ENCODE data around the gene CBLB.
"Not testable (repeated sequence)": the region's sequence is repeated elsewhere in the genome, so short reads cannot be mapped to it uniquely, and the experiment has no call there.

CBLB gene

GRCh38 chr3:105762749-105763658 lies 105.8 kb downstream of the CBLB start:
- Mint-ChIP-seq H3K4me3 (no peak overlapping the region), H3K27ac (peak overlapping the region; percentile 93), H3K27me3 (no peaks in the 10 kb centered on the region), H3K9me3 (ENCODE audit: low read depth) (peaks cover 7% of the 10 kb centered on the region), H3K4me1 (ENCODE audit: low read depth) (peaks cover 75% of the 10 kb centered on the region), H3K36me3 (peaks cover 40% of the 10 kb centered on the region)

DNA sequence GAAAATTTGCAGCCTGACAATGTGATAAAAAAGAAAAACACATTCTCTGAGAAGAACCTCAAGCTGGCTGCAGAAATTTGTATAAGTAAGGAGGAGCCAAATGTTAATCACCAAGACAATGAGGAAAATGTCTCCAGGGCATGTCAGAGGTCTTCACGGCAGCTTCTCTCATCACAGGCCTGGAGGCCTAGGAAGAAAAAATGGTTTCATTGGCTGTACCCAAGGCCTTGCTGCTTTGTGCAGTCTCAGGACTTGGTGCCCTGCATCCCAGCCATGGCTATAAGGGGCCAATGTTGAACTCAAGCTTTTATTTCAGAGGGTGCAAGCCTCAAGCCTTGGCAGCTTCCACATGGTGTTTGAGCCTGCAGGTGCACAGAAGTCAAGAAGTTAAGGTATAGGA lies 106.6 kb downstream of the CBLB start:
- H3K27ac Mint-ChIP-seq, result peak overlapping the region; percentile 93
- H3K36me3 Mint-ChIP-seq, result peaks cover 44% of the 10 kb centered on the region
- H3K4me3 Mint-ChIP-seq; H3K9me3 Mint-ChIP-seq (ENCODE audit: low read depth); H3K27me3 Mint-ChIP-seq: not testable (repeated sequence)
- peaks cover 73% of the 10 kb centered on the region for H3K4me1 Mint-ChIP-seq (ENCODE audit: low read depth)

GRCh38 chr3:105759442-105760078 lies 109.3 kb downstream of the CBLB start:
- no peak overlapping the region for H3K4me3 Mint-ChIP-seq
- peaks cover 72% of the 10 kb centered on the region for H3K4me1 Mint-ChIP-seq (ENCODE audit: low read depth)
- peaks cover 41% of the 10 kb centered on the region for H3K36me3 Mint-ChIP-seq
- peak overlapping the region; percentile 81 for H3K27ac Mint-ChIP-seq
- H3K27me3 Mint-ChIP-seq, result no peaks in the 10 kb centered on the region
- peaks cover 11% of the 10 kb centered on the region for H3K9me3 Mint-ChIP-seq (ENCODE audit: low read depth)

- peaks cover 72% of the 10 kb centered on the region for H3K4me1 Mint-ChIP-seq (ENCODE audit: low read depth)
- H3K27ac Mint-ChIP-seq, result peak overlapping the region; percentile 66
- no peak overlapping the region for H3K4me3 Mint-ChIP-seq
Observed at GRCh38 chr3:105758451-105758850, 110.4 kb downstream of the CBLB start.

GRCh38 chr3:105755121-105755886 lies 113.5 kb downstream of the CBLB start:
- Mint-ChIP-seq H3K36me3 (peaks cover 28% of the 10 kb centered on the region), H3K27me3 (no peaks in the 10 kb centered on the region), H3K9me3 (ENCODE audit: low read depth) (peaks cover 4% of the 10 kb centered on the region), H3K27ac (peak overlapping the region; percentile 95), H3K4me1 (ENCODE audit: low read depth) (peaks cover 85% of the 10 kb centered on the region), H3K4me3 (peak overlapping the region; percentile 61)

More at GRCh38 chr3:105758451-105758850, 110.4 kb downstream of the CBLB start:
- Mint-ChIP-seq H3K9me3 (ENCODE audit: low read depth) (peaks cover 11% of the 10 kb centered on the region), H3K27me3 (no peaks in the 10 kb centered on the region), H3K36me3 (peaks cover 44% of the 10 kb centered on the region)

GRCh38 chr3:105752791-105753415 lies 115.9 kb downstream of the CBLB start:
- H3K9me3 Mint-ChIP-seq (ENCODE audit: low read depth), result peaks cover 4% of the 10 kb centered on the region
- H3K27me3 Mint-ChIP-seq, result no peaks in the 10 kb centered on the region
- H3K4me3 Mint-ChIP-seq, result peak overlapping the region; percentile 85
- peak overlapping the region; percentile 99 for H3K27ac Mint-ChIP-seq
- peaks cover 92% of the 10 kb centered on the region for H3K4me1 Mint-ChIP-seq (ENCODE audit: low read depth)
- H3K36me3 Mint-ChIP-seq, result peaks cover 24% of the 10 kb centered on the region

GRCh38 chr3:105747696-105748095 lies 121.1 kb downstream of the CBLB start:
- peaks cover 92% of the 10 kb centered on the region for H3K4me1 Mint-ChIP-seq (ENCODE audit: low read depth)
- peaks cover 24% of the 10 kb centered on the region for H3K36me3 Mint-ChIP-seq
- H3K4me3 Mint-ChIP-seq, result peak overlapping the region; percentile 79
- no peaks in the 10 kb centered on the region for H3K9me3 Mint-ChIP-seq (ENCODE audit: low read depth)
- H3K27me3 Mint-ChIP-seq, result no peaks in the 10 kb centered on the region
- H3K27ac Mint-ChIP-seq, result peak overlapping the region; percentile 97

- H3K27me3 Mint-ChIP-seq, result no peaks in the 10 kb centered on the region
- peaks cover 24% of the 10 kb centered on the region for H3K36me3 Mint-ChIP-seq
- peak overlapping the region; percentile 79 for H3K4me3 Mint-ChIP-seq
- H3K4me1 Mint-ChIP-seq (ENCODE audit: low read depth), result peaks cover 86% of the 10 kb centered on the region
- peak overlapping the region; percentile 97 for H3K27ac Mint-ChIP-seq
- no peaks in the 10 kb centered on the region for H3K9me3 Mint-ChIP-seq (ENCODE audit: low read depth)
Observed at GRCh38 chr3:105747060-105747541, 121.7 kb downstream of the CBLB start.

DNA sequence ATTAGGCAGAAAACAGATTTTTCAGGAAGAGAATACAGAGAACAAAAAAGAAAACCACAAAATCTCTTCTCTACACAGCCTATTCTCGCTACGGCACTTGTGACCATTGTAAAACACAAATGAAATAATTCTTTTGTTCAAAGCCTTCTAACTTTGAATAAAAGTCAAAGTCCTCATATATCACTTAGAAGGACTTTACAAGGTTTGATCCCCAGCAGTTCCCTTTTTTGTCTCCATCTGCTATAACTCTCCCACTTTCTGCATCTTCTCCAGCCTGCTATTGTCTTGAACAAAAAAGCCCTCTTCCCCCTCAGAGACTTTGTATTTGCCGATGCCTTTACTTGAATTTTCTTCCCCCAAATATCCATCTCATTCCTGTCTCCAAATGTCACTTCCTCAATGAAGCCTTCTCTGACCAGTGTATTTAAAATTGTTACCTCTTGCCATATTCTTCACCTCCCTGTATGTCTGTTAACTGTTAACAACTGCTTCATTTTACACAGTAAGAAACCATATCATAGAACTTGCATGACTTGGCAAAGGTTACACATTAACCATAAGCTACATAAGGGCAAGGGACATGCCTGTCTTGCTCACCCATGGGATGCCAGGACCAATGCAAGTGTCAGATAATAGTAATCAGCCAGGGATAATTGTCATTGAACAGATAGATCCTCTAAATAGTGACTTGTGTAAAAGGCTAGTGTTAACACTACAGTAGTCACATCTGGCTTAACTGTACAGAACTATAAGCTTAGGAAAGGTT lies 122.4 kb downstream of the CBLB start:
- Mint-ChIP-seq H3K27me3 (no peaks in the 10 kb centered on the region), H3K9me3 (ENCODE audit: low read depth) (no peaks in the 10 kb centered on the region), H3K27ac (peak overlapping the region; percentile 97), H3K4me1 (ENCODE audit: low read depth) (peaks cover 86% of the 10 kb centered on the region), H3K4me3 (peak overlapping the region; percentile 79), H3K36me3 (peaks cover 29% of the 10 kb centered on the region)

DNA sequence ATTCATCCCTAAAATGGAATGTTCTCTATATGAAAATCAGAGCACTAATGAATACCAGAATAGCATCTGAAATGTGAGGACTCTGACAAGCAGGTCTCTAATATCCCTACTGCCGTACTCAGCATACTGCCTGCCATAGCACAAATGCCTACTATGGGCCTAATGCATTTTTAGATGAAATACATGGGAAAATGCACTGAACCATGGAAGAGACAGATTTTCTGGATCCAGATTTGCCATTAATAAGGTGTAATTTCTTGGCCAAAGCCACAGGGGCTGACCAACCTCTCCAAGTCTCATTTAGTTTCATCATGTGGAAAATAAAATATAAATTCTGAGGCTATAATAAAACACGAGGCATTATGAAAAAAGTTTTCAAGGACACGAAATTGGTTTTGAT lies 123.8 kb downstream of the CBLB start:
- Mint-ChIP-seq H3K36me3 (peaks cover 27% of the 10 kb centered on the region), H3K9me3 (ENCODE audit: low read depth) (no peaks in the 10 kb centered on the region), H3K4me3 (no peak overlapping the region), H3K27ac (peak overlapping the region; percentile 97), H3K27me3 (no peaks in the 10 kb centered on the region), H3K4me1 (ENCODE audit: low read depth) (peaks cover 76% of the 10 kb centered on the region)

- Mint-ChIP-seq H3K9me3 (ENCODE audit: low read depth) (peaks cover 2% of the 10 kb centered on the region), H3K27me3 (no peaks in the 10 kb centered on the region), H3K36me3 (peaks cover 33% of the 10 kb centered on the region), H3K4me3 (peak overlapping the region; percentile 57), H3K27ac (peak overlapping the region; percentile 97), H3K4me1 (ENCODE audit: low read depth) (peaks cover 78% of the 10 kb centered on the region)
Observed at GRCh38 chr3:105744202-105744601, 124.6 kb downstream of the CBLB start.

DNA sequence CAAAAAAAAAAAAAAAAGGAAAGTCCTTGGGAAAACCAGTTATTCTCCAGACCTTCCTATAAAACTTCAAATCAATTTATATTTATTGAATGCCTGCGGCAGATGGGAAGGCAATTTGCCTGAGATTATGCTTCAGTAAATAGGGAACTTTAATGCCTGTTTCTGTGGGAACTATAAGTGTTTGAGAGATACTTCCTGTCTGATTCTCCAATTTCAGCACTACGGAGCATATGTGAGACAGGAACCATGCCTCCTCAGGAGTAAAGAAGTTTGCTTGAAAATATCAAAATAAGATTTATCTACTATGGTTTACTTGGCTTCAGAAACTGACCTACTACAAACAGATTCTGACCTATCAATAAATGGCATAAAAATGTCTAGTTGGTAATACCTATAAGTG lies 135.5 kb downstream of the CBLB start:
- H3K27ac Mint-ChIP-seq, result no peak overlapping the region
- H3K4me1 Mint-ChIP-seq (ENCODE audit: low read depth), result peaks cover 17% of the 10 kb centered on the region
- no peaks in the 10 kb centered on the region for H3K27me3 Mint-ChIP-seq
- H3K4me3 Mint-ChIP-seq, result no peak overlapping the region
- H3K9me3 Mint-ChIP-seq (ENCODE audit: low read depth), result no peaks in the 10 kb centered on the region
- H3K36me3 Mint-ChIP-seq, result peaks cover 28% of the 10 kb centered on the region

DNA sequence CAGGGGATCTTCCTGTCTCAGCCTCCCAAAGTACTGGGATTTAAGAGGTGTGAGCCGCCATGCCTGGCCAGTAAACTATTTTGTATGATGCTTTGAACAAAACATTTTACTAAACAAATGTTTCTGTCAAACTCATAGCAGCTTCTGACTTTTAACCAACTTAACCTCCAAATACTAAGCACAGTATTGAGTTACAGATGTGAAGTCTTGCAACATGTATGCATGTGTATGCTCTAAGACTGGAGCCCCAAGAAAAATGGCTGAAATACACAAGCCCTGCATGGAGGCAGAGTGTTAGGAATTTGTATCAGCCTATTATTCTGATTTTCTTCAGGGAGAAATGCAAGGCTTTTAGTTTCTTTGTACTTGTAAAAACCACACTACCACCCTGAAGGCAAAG lies 137.1 kb downstream of the CBLB start:
- no peak overlapping the region for H3K27ac Mint-ChIP-seq

More for the DNA sequence above, 137.1 kb downstream of the CBLB start:
- Mint-ChIP-seq H3K4me1 (ENCODE audit: low read depth) (peaks cover 16% of the 10 kb centered on the region), H3K4me3 (no peak overlapping the region), H3K36me3 (peaks cover 42% of the 10 kb centered on the region), H3K9me3 (ENCODE audit: low read depth) (no peaks in the 10 kb centered on the region), H3K27me3 (no peaks in the 10 kb centered on the region)

Measured in activated naive CD8-positive, alpha-beta T cell (primary cell).